Measurements from ENCODE around the gene LILRA5.
"Not testable (repeated sequence)": the region's sequence is repeated elsewhere in the genome, so short reads cannot be mapped to it uniquely, and the experiment has no call there.

Gene LILRA5

DNA sequence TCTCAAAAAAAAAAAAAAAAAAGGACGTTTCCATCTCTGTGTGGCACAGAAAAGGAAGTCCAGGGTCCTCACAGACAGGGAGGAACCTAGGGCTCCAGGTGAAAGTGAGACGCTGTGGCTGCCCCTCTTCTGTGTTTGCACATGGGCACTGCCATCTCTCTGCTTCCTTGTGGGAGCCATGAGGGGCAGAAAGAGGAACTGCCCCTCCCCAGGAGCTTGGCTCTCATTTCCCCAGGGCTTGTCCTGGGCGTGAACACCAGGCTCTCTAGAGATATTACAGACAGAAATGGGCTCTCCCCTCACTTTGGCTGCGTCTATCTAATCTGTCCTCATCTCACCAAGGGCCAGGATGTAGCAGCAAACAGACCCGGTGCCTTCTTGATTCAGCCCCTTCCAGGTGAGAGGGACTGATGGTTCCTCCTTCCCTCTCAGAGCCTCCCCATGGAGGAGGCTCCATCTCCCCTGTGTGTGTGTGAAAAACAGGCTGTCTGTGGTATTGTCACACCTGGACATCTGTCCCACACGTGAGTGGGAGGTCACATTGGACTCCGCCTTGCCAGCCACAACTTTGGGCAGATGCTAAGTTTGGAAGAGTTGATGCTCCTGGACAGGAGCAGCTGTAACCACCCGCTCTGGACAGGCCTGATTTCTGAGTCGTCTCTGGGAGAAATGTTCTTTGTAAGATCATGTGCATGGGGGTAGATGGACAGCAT lies 26.8 kb upstream of the LILRA5 start:
- Mint-ChIP-seq H3K27me3 (no peaks in the 10 kb centered on the region), H3K4me1 (peaks cover 55% of the 10 kb centered on the region), H3K27ac (peak overlapping the region; percentile 96), H3K9me3 (peaks cover 3% of the 10 kb centered on the region), H3K4me3 (peak overlapping the region; percentile 81), H3K36me3 (peaks cover 11% of the 10 kb centered on the region)
- peak in 1 of 2 donors; percentile 45 for DNase-seq (ENCODE audit: low spot score in 2 of 2)
- ATAC-seq (ENCODE audit: low read depth): peak; percentile 77

GRCh38 chr19:54338521-54338920 lies 25.6 kb upstream of the LILRA5 start:
- Mint-ChIP-seq H3K4me1 (peaks cover 54% of the 10 kb centered on the region), H3K4me3 (peak overlapping the region; percentile 81)

DNA sequence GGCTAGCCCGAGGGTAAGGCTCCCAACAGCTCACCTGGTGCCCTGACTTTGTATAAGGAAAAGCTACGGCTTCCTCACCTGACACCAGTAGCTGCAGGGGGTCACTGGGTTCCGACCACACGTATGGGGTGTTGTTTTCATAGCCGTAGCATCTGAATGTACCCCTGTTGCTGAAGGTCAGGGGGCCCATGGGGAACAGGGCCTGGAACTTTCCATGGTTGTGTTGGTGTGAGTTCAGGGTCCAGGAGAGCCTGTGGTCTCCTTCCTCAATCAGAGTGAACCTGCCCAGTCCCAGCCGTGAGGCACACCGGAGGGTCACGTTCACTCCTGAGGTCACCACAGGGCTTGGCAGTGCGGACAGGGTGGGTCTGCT lies 24.9 kb upstream of the LILRA5 start:
- H3K27ac Mint-ChIP-seq: peak overlapping the region; percentile 89
- peaks cover 6% of the 10 kb centered on the region for H3K36me3 Mint-ChIP-seq
- H3K9me3 Mint-ChIP-seq: no peaks in the 10 kb centered on the region
- DNase-seq (ENCODE audit: low spot score in 2 of 2) (no peak), ATAC-seq (ENCODE audit: low read depth) (no peak)
- H3K4me1 Mint-ChIP-seq: peaks cover 57% of the 10 kb centered on the region
- no peaks in the 10 kb centered on the region for H3K27me3 Mint-ChIP-seq
- H3K4me3 Mint-ChIP-seq: peak overlapping the region; percentile 81

More at GRCh38 chr19:54338521-54338920, 25.6 kb upstream of the LILRA5 start:
- peaks cover 6% of the 10 kb centered on the region for H3K36me3 Mint-ChIP-seq
- DNase-seq (ENCODE audit: low spot score in 2 of 2) (no peak), ATAC-seq (ENCODE audit: low read depth) (no peak)
- no peaks in the 10 kb centered on the region for H3K27me3 Mint-ChIP-seq
- H3K9me3 Mint-ChIP-seq: no peaks in the 10 kb centered on the region
- H3K27ac Mint-ChIP-seq: peak overlapping the region; percentile 96

DNA sequence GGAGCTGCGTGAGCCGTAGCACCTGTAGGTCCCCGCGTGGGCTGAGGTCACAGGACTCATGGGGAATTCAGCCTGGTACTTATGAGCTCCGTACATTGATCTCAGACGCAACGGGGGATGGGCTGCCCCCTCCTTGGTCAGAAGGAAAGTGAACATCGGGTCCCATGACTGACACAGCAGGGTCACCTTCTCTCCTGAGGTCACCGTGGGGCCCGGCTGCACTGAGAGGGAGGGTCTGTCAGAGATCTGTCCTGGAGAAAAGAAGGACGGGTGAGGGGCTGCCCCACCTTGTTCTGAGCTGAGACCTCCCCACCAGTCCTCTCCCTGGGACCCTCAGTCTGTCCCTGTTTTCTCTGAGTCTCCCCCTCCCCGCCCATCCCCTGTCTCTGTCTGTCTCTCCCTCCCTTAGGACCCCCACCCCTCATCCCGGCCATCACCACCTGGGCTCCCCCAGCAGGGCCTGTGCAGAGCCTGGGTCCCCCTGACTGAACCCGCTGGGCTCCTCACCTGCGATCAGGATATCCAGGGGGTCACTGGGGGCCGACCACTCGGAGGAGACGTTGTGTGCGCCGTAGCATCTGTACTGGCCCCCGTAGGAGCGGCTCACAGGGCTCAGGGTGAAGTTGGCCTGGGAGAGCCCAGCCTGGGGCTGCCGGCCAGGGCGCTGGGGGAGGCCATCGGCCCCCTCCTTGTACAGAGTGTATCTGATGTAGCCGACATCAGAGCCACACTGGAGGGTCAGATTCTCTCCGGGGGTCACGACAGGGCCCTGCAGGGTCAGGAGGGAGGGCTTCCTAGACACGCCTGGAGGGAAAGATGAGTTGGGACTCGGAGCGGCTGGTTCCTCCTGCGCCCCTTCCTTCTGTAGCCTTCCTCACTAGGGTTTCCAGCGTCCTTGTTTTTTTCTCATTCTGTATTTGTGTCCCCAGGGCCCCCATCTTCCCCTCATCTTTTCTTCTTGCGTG lies 24.2 kb upstream of the LILRA5 start:
- H3K27me3 Mint-ChIP-seq: no peaks in the 10 kb centered on the region
- peak overlapping the region; percentile 89 for H3K27ac Mint-ChIP-seq
- H3K36me3 Mint-ChIP-seq: peaks cover 6% of the 10 kb centered on the region
- no peaks in the 10 kb centered on the region for H3K9me3 Mint-ChIP-seq
- ATAC-seq (ENCODE audit: low read depth) (peak; percentile 11), DNase-seq (ENCODE audit: low spot score in 2 of 2) (no peak)
- H3K4me1 Mint-ChIP-seq: peaks cover 57% of the 10 kb centered on the region
- H3K4me3 Mint-ChIP-seq: peak overlapping the region; percentile 81

DNA sequence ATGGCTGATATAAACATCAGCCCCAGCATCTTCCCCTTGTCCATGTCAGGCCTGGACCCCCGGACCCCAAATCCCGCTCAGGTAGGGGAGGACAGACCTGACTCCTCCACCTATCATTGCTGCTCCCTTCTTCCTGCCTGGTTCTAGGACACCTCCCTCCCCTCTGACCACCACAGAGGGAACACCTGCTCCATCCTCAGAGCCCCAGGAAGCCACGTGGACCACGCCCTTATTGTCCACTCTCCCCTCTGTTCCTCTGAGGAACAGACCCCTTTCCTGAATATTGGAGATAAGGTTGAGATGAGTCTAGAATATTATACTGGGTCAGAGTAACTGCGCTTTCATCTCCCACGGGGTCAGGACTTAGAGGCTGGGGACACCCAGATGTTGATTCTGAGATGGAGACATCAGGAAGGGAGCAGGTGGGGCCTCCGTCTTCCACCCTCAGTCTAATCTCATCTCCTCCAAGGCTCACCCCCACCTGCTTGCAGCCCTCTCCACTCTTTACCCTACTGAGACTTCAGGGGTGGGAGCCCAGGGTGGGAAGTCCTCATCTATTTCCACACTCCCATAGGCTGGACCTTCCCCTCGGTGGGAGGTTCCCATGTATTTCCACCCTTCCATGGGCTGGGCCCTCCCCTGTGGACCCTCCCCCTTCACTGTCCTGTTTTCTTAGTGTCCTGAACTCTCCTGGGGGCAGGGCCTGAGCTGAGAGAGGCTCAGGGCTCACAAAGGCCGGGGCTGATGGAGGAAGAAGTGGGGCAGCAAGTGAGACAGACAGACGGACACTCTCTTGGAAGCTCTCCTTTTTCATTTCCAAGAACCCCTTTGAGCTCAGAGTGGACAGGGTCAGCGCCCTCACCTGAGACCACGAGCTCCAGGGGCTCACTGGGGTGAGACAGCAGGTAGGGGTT lies 23.3 kb upstream of the LILRA5 start:
- Mint-ChIP-seq H3K9me3 (no peaks in the 10 kb centered on the region), H3K36me3 (peaks cover 6% of the 10 kb centered on the region), H3K27me3 (no peaks in the 10 kb centered on the region), H3K4me1 (peaks cover 50% of the 10 kb centered on the region), H3K27ac (peak overlapping the region; percentile 89), H3K4me3 (peak overlapping the region; percentile 25)
- ATAC-seq (ENCODE audit: low read depth): no peak
- DNase-seq (ENCODE audit: low spot score in 2 of 2): no peak

DNA sequence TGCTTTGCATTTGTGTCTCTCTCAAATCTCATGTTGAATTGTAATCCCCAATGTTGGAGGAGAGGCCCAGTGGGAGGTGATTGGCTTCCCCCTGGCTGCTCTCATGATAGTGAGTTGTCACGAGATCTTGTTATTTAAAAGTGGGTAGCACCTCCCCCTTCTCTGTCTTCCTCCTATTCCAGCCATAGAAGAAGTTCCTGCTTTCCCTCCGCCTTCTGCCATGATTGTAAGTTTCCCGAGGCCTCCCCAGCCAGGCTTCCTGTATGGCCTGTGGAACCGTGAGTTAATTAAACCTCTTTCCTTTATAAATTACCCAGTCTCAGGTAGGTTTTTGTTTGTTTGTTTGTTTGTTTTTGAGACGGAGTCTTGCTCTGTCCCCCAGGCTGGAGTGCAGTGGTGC lies 22.2 kb upstream of the LILRA5 start:
- peaks cover 6% of the 10 kb centered on the region for H3K36me3 Mint-ChIP-seq
- no peak overlapping the region for H3K27ac Mint-ChIP-seq
- H3K9me3 Mint-ChIP-seq: no peaks in the 10 kb centered on the region
- ATAC-seq (ENCODE audit: low read depth) (no peak), DNase-seq (ENCODE audit: low spot score in 2 of 2) (no peak)
- H3K27me3 Mint-ChIP-seq: no peaks in the 10 kb centered on the region
- H3K4me3 Mint-ChIP-seq: no peak overlapping the region
- H3K4me1 Mint-ChIP-seq: peaks cover 46% of the 10 kb centered on the region

GRCh38 chr19:54333586-54334298 lies 20.8 kb upstream of the LILRA5 start:
- peak overlapping the region; percentile 62 for H3K27ac Mint-ChIP-seq
- peaks cover 2% of the 10 kb centered on the region for H3K9me3 Mint-ChIP-seq
- ATAC-seq (ENCODE audit: low read depth) (no peak), DNase-seq (ENCODE audit: low spot score in 2 of 2) (no peak)
- H3K27me3 Mint-ChIP-seq: no peaks in the 10 kb centered on the region
- H3K4me3 Mint-ChIP-seq: no peak overlapping the region
- peaks cover 10% of the 10 kb centered on the region for H3K36me3 Mint-ChIP-seq
- H3K4me1 Mint-ChIP-seq: peaks cover 39% of the 10 kb centered on the region

DNA sequence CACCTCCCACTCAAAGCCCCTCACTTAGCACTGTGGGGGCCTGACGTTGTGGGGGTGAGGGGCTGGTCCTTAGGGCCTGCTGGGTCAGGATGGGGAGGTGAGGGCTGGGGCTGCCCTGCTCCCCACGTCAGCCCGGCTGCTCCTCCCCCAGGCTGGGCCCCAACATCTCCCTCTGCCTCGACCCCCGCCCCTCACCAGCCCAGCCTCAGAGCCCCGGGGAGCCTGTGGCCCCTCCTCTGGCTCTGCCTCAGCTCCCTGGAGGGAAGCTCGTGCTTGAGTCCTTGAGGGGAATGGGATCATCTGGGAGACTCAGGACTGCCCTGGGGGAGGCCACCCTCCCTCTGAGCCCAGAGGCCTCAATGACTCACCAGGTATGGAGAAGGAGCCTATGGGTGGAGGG lies 19.2 kb upstream of the LILRA5 start:
- Mint-ChIP-seq H3K27me3 (no peaks in the 10 kb centered on the region), H3K4me3 (no peak overlapping the region), H3K9me3 (peaks cover 5% of the 10 kb centered on the region), H3K27ac (no peak overlapping the region), H3K36me3 (peaks cover 11% of the 10 kb centered on the region), H3K4me1 (peaks cover 38% of the 10 kb centered on the region)
- no peak for DNase-seq (ENCODE audit: low spot score in 2 of 2)
- ATAC-seq (ENCODE audit: low read depth): no peak

DNA sequence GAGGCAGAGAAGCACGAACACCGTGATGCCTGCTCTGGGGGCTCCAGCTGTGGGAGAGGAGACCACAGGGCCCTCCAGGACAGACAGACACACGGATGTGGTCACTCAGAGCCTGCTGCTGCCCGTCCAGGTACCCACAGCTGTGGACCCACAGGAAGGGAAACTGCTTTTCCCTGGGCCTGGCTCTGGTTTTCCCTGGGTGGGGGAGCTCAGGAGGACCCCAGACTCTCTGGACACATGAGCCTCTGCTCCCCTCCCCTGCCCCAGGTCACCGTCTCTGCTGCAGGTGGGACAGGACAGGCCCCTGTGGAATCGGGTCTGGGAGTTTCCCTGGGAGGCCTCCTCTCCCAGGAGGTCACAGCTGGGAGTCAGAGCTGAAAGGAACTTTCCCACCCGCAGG lies 18.7 kb upstream of the LILRA5 start:
- peaks cover 11% of the 10 kb centered on the region for H3K36me3 Mint-ChIP-seq
- H3K9me3 Mint-ChIP-seq: peaks cover 5% of the 10 kb centered on the region
- no peak overlapping the region for H3K27ac Mint-ChIP-seq
- ATAC-seq (ENCODE audit: low read depth) (no peak), DNase-seq (ENCODE audit: low spot score in 2 of 2) (no peak)
- H3K4me3 Mint-ChIP-seq: no peak overlapping the region
- no peaks in the 10 kb centered on the region for H3K27me3 Mint-ChIP-seq
- peaks cover 35% of the 10 kb centered on the region for H3K4me1 Mint-ChIP-seq

DNA sequence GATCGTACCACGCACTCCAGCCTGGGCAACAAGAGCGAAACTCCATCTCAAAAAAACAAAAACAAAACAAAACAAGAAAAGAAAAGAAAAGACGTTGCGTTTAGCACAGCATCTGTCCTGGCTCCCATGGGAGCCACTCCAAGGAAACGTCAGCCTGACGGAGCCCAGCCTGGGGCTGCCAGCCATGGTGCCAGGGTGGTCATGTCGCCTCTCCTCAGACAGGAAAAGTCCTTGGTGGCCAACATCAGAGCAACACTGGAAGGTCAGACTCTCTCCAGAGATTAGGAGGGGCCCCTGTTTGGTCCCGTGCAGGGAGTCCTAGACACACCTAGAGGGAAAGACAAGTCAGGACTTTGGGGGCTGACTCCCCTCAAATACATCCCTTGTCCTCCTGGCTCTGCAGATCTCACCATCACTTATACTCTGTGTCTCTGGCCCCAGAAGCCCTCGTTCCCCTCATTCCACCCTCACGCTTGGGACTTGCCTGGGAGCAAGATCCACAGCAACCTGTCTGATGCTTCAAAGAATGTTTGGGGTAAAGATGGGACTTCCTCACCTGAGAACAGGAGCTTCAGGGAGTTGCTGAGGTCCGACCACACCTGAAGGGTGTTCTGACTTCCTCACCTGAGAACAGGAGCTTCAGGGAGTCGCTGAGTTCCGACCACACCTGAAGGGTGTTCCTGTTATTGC lies 16.7 kb upstream of the LILRA5 start:
- H3K27ac Mint-ChIP-seq: no peak overlapping the region
- ATAC-seq (ENCODE audit: low read depth): no peak
- no peak for DNase-seq (ENCODE audit: low spot score in 2 of 2)
- peaks cover 5% of the 10 kb centered on the region for H3K9me3 Mint-ChIP-seq
- peaks cover 34% of the 10 kb centered on the region for H3K4me1 Mint-ChIP-seq
- H3K4me3 Mint-ChIP-seq: no peak overlapping the region
- H3K36me3 Mint-ChIP-seq: peaks cover 7% of the 10 kb centered on the region
- H3K27me3 Mint-ChIP-seq: no peaks in the 10 kb centered on the region

- not testable (repeated sequence) for H3K4me3 Mint-ChIP-seq; H3K9me3 Mint-ChIP-seq; DNase-seq (ENCODE audit: low spot score in 2 of 2); ATAC-seq (ENCODE audit: low read depth); H3K36me3 Mint-ChIP-seq; H3K27me3 Mint-ChIP-seq
- Mint-ChIP-seq H3K4me1 (peaks cover 29% of the 10 kb centered on the region), H3K27ac (peak overlapping the region; percentile 19)
Observed at GRCh38 chr19:54328781-54329180, 15.8 kb upstream of the LILRA5 start.

DNA sequence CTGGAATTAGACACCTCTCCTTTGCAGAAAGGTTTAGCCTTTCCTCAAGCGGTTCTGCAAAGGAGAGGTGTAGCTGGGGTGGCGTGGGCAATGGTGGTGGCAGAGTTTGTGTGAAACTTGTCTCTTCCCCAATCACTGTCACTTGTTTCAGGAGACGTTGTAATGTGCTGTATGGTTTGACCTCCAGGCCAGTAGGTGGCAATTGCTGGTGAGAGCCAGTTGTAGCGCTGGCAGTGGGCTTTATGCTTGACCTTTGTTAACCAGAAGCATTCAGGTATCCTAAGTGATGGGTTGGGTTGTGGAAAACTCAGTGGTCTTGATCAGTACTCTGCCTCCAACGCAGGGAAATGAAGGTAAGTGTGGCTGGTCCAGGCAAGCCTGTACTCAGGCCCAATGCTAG lies 12.7 kb upstream of the LILRA5 start:
- Mint-ChIP-seq H3K36me3 (peaks cover 7% of the 10 kb centered on the region), H3K27ac (peak overlapping the region; percentile 24), H3K4me1 (peaks cover 21% of the 10 kb centered on the region), H3K27me3 (no peaks in the 10 kb centered on the region), H3K4me3 (no peak overlapping the region), H3K9me3 (peaks cover 5% of the 10 kb centered on the region)
- ATAC-seq (ENCODE audit: low read depth) (peak; percentile 24), DNase-seq (ENCODE audit: low spot score in 2 of 2) (no peak)

- peak; percentile 61 to 64 for DNase-seq (ENCODE audit: low spot score in 2 of 2)
- H3K4me3 Mint-ChIP-seq: no peak overlapping the region
Observed at GRCh38 chr19:54325194-54325621, 12.2 kb upstream of the LILRA5 start.

More at GRCh38 chr19:54325194-54325621, 12.2 kb upstream of the LILRA5 start:
- H3K27me3 Mint-ChIP-seq: peaks cover 3% of the 10 kb centered on the region
- peaks cover 5% of the 10 kb centered on the region for H3K9me3 Mint-ChIP-seq
- H3K4me1 Mint-ChIP-seq: peaks cover 21% of the 10 kb centered on the region
- peaks cover 7% of the 10 kb centered on the region for H3K36me3 Mint-ChIP-seq
- ATAC-seq (ENCODE audit: low read depth): peak; percentile 56
- H3K27ac Mint-ChIP-seq: peak overlapping the region; percentile 24

Measured in memory B cell (primary cell).